ENCODE data around the gene GGT7. TPM values are rescaled to one million over a fixed set of nuclear protein-coding genes. Genes with fewer than 3 reads are reported as not detected.
"Not testable (repeated sequence)": the region's sequence is repeated elsewhere in the genome, so short reads cannot be mapped to it uniquely, and the experiment has no call there.

Gene GGT7
- total RNA-seq, 1 donor from 2014 or later: 58.4 TPM

- no peak overlapping the region for H3K27ac Mint-ChIP-seq
- H3K4me1 Mint-ChIP-seq (ENCODE audit: low read depth): no peaks in the 10 kb centered on the region
- H3K27me3 Mint-ChIP-seq: peaks cover 7% of the 10 kb centered on the region
- H3K9me3 Mint-ChIP-seq (ENCODE audit: low read depth): peaks cover 3% of the 10 kb centered on the region
- no peak for TF ChIP-seq CTCF (IDR thresholded peaks at IDR 0.05; ENCODE audit: unreplicated experiment)
- H3K36me3 Mint-ChIP-seq (ENCODE audit: insufficient read depth): peaks cover 2% of the 10 kb centered on the region
- DNase-seq (ENCODE audit: low spot score, unreplicated experiment): no peak
- no peak overlapping the region for H3K4me3 Mint-ChIP-seq (ENCODE audit: low read depth)
Measured at GRCh38 chr20:34883087-34883688, 10.5 kb upstream of the GGT7 start.

GRCh38 chr20:34881689-34882088 is 9.0 kb upstream of the GGT7 start:
- TF ChIP-seq CTCF (IDR thresholded peaks at IDR 0.05; ENCODE audit: unreplicated experiment): no peak

GRCh38 chr20:34880971-34881370 is 8.3 kb upstream of the GGT7 start:
- H3K4me3 Mint-ChIP-seq (ENCODE audit: low read depth); H3K36me3 Mint-ChIP-seq (ENCODE audit: insufficient read depth); H3K9me3 Mint-ChIP-seq (ENCODE audit: low read depth); DNase-seq (ENCODE audit: low spot score, unreplicated experiment); H3K4me1 Mint-ChIP-seq (ENCODE audit: low read depth); H3K27ac Mint-ChIP-seq: not testable (repeated sequence)
- H3K27me3 Mint-ChIP-seq: peaks cover 18% of the 10 kb centered on the region

More at GRCh38 chr20:34881689-34882088, 9.0 kb upstream of the GGT7 start:
- H3K36me3 Mint-ChIP-seq (ENCODE audit: insufficient read depth): peaks cover 3% of the 10 kb centered on the region
- peaks cover 17% of the 10 kb centered on the region for H3K27me3 Mint-ChIP-seq
- H3K4me1 Mint-ChIP-seq (ENCODE audit: low read depth): peaks cover 5% of the 10 kb centered on the region
- peaks cover 3% of the 10 kb centered on the region for H3K9me3 Mint-ChIP-seq (ENCODE audit: low read depth)
- no peak for DNase-seq (ENCODE audit: low spot score, unreplicated experiment)
- no peak overlapping the region for H3K27ac Mint-ChIP-seq
- H3K4me3 Mint-ChIP-seq (ENCODE audit: low read depth): no peak overlapping the region

GRCh38 chr20:34880215-34880850 is 7.7 kb upstream of the GGT7 start:
- DNase-seq (ENCODE audit: low spot score, unreplicated experiment): no peak
- peaks cover 3% of the 10 kb centered on the region for H3K9me3 Mint-ChIP-seq (ENCODE audit: low read depth)
- H3K27ac Mint-ChIP-seq: no peak overlapping the region
- no peak overlapping the region for H3K4me3 Mint-ChIP-seq (ENCODE audit: low read depth)
- no peak for TF ChIP-seq CTCF (IDR thresholded peaks at IDR 0.05; ENCODE audit: unreplicated experiment)
- peaks cover 3% of the 10 kb centered on the region for H3K36me3 Mint-ChIP-seq (ENCODE audit: insufficient read depth)
- H3K4me1 Mint-ChIP-seq (ENCODE audit: low read depth): peaks cover 11% of the 10 kb centered on the region
- peaks cover 18% of the 10 kb centered on the region for H3K27me3 Mint-ChIP-seq

GRCh38 chr20:34876406-34877282 is 4.0 kb upstream of the GGT7 start, which contains the start of gene ACSS2:
Gene ACSS2 (plus strand): TSS chr20:34876612. CDS start chr20:34876646, 34 bp downstream.
- TF ChIP-seq CTCF (IDR thresholded peaks at IDR 0.05; ENCODE audit: unreplicated experiment): peak; percentile 6
- Mint-ChIP-seq H3K36me3 (ENCODE audit: insufficient read depth) (peaks cover 3% of the 10 kb centered on the region), H3K27me3 (peaks cover 32% of the 10 kb centered on the region), H3K4me1 (ENCODE audit: low read depth) (peaks cover 28% of the 10 kb centered on the region), H3K9me3 (ENCODE audit: low read depth) (peaks cover 3% of the 10 kb centered on the region), H3K4me3 (ENCODE audit: low read depth) (peak within 1 kb of the TSS; percentile 95), H3K27ac (peak within 1 kb of the TSS; percentile 77)
- peak; percentile 98 for DNase-seq (ENCODE audit: low spot score, unreplicated experiment)
